ENCODE results near the gene SPATA31E1.

Gene SPATA31E1

DNA sequence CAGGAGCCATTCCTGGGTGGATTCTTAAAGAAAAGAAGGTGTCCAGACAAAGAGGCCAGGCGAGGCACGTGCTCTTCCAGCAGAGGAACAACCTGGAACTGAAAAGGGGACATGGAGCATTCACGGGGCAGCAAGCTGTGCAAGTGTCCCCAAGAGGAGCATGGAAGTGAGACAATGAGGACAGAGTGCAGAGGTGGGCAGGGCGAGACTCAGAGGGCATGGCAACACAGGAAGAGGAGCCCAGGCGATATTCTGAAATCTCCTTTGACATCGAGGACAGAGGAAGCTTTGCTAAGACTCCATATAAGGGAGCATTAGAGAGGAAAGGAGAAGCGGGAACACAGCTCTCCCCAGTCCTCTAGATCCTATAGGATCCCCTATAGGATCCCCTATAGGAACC is 29.4 kb upstream of the SPATA31E1 start:
- Histone ChIP-seq H3K4me3 (ENCODE audit: low read depth in 1 of 2, low read length in 2 of 2) (no peak overlapping the region), H3K36me3 (ENCODE audit: control insufficient read depth in 1 of 2, insufficient read depth in 2 of 2, low read length in 2 of 2) (no peaks in the 10 kb centered on the region), H3K27ac (ENCODE audit: low read length) (no peak overlapping the region), H3K9me3 (ENCODE audit: control insufficient read depth in 1 of 2, low read length in 2 of 2) (no peaks in the 10 kb centered on the region), H3K27me3 (ENCODE audit: low read depth, low read length) (no peaks in the 10 kb centered on the region), H3K4me1 (ENCODE audit: control insufficient read depth in 1 of 2, insufficient read depth in 2 of 2, low read length in 2 of 2) (no peaks in the 10 kb centered on the region)

DNA sequence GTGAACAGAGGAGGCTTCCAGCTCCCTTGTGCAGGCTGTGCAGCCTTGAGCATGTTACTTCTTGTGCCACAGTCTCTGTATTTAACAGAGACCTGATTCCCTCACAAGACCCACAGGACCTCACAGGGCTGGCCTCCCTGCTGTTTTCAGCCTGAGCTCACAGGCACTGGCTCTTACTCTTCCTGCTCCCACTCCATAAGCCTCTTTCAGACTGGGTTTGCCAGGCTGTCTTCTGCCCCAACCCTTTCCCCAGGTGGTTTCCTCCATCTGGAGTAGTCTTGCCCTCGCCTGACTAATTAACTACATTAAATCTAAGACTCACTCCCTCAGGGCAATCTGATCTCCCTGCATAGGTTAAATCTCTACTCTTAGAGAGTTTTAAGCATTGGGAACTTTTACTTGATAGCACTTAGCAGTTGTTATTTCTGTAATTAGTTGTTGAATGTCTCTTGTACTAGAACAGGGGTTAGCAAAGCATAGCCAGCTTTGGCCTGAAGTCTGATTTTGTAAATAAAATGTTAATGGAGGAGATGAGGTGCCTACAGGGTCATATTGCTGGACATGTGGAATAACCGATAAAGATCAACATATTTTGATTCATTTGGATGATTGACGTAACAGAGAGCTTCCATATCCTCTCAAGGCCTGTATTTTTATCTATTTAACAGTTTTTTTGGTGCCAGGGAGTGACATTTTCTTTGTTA is 28.6 kb upstream of the SPATA31E1 start:
- Histone ChIP-seq H3K4me1 (ENCODE audit: control insufficient read depth in 1 of 2, insufficient read depth in 2 of 2, low read length in 2 of 2) (no peaks in the 10 kb centered on the region), H3K27me3 (ENCODE audit: low read depth, low read length) (no peaks in the 10 kb centered on the region), H3K9me3 (ENCODE audit: control insufficient read depth in 1 of 2, low read length in 2 of 2) (no peaks in the 10 kb centered on the region), H3K4me3 (ENCODE audit: low read depth in 1 of 2, low read length in 2 of 2) (no peak overlapping the region), H3K36me3 (ENCODE audit: control insufficient read depth in 1 of 2, insufficient read depth in 2 of 2, low read length in 2 of 2) (no peaks in the 10 kb centered on the region), H3K27ac (ENCODE audit: low read length) (no peak overlapping the region)

DNA sequence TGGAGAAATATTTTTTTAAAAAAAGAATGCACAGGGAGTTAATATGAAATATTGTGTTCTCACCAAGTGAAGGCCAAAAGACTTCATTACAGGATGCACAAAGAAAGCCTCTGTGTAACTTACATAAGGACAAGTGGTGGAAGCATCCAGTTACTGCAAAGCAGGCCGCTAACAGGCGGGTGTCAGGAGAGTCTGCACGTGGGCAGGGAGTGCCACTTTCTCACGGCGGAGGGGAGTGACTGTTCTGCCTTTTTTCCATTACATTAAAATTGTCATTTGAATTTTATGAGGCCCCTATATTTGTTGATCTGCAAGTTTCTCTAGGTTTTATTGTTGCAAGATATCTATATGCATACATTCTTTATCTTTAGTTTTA is 28.1 kb upstream of the SPATA31E1 start:
- no peak overlapping the region for H3K27ac ChIP-seq (ENCODE audit: low read length)
- no peak overlapping the region for H3K4me3 ChIP-seq (ENCODE audit: low read depth in 1 of 2, low read length in 2 of 2)
- no peaks in the 10 kb centered on the region for H3K9me3 ChIP-seq (ENCODE audit: control insufficient read depth in 1 of 2, low read length in 2 of 2)
- no peaks in the 10 kb centered on the region for H3K36me3 ChIP-seq (ENCODE audit: control insufficient read depth in 1 of 2, insufficient read depth in 2 of 2, low read length in 2 of 2)
- H3K27me3 ChIP-seq (ENCODE audit: low read depth, low read length) = no peaks in the 10 kb centered on the region
- no peaks in the 10 kb centered on the region for H3K4me1 ChIP-seq (ENCODE audit: control insufficient read depth in 1 of 2, insufficient read depth in 2 of 2, low read length in 2 of 2)

DNA sequence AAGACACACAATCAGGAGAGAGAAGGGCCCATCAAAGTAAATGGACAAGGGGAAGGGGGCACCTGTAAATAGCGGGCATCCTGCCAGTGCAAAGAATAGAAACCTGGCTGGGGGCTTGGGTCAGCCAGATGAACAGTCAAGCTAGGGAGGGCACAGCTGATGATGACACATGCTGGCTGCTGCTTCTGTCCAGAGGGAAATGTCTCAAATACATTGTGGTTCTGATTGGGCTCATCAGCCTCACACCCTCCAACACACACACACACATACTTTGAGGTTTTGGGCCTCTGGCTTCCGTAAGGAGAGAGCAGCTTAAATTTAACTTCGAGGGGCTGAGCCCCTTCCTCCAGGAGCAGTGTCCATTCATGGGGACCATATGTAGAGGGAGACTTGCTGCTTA is 27.6 kb upstream of the SPATA31E1 start:
- H3K4me1 ChIP-seq (ENCODE audit: control insufficient read depth in 1 of 2, insufficient read depth in 2 of 2, low read length in 2 of 2) = no peaks in the 10 kb centered on the region
- H3K9me3 ChIP-seq (ENCODE audit: control insufficient read depth in 1 of 2, low read length in 2 of 2) = no peaks in the 10 kb centered on the region
- H3K27ac ChIP-seq (ENCODE audit: low read length) = no peak overlapping the region
- no peaks in the 10 kb centered on the region for H3K27me3 ChIP-seq (ENCODE audit: low read depth, low read length)
- no peaks in the 10 kb centered on the region for H3K36me3 ChIP-seq (ENCODE audit: control insufficient read depth in 1 of 2, insufficient read depth in 2 of 2, low read length in 2 of 2)
- no peak overlapping the region for H3K4me3 ChIP-seq (ENCODE audit: low read depth in 1 of 2, low read length in 2 of 2)

DNA sequence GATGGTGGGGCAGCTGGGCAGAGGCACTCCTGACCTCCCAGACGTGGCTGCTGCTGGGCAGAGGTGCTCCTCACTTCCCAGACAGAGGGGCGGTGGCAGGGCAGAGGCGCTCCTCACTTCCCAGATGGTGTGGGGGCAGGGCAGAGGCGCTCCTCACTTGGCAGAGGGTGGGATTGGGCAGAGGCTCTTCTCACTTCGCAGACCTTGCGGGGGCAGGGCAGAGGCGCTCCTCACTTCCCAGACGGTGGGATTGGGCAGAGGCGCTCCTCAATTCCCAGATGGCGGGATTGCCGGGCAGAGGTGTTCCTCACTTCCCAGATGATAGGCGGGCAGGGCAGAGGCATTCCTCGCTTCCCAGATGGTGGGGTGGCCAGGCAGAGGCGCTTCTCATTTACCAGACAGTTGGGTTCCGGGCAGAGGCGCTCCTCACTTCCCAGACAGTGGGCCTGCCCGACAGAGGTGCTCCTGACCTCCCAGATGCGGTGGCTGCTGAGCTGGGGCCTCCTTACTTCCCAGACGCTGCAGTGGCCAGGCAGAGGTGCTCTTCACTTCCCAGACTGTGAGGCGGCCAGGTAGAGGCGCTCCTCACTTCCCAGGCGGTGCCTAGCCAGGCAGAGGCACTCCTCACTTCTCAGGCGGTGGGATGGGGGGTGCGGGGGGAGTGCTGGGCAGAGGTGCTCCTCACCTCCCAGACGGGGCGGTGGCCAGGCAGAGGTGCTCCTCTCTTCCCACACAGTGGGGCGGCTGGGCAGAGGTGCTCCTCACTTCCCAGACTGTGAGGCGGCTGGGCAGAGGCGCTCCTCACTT is 25.3 kb upstream of the SPATA31E1 start:
- Histone ChIP-seq H3K4me3 (ENCODE audit: low read depth in 1 of 2, low read length in 2 of 2) (no peak overlapping the region), H3K27me3 (ENCODE audit: low read depth, low read length) (no peaks in the 10 kb centered on the region), H3K4me1 (ENCODE audit: control insufficient read depth in 1 of 2, insufficient read depth in 2 of 2, low read length in 2 of 2) (no peaks in the 10 kb centered on the region)

DNA sequence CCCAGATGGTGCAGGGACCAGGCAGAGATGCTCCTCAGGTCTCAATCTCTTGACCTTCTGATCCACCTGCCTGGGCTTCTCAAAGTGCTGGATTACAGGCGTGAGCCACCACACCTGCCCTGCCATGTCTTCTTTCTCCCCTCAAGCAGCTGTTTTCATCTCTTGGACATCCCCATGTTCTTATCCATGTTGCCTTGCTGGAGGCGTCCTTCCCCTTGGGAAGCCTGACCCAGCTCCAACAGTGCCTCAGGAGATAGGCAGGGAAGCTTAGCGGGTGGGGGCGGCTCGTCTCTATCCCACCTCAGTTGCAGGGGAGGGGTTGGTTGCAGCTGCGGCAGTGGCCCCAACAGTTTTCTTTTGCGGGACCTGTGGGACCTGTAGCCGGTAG is 24.7 kb upstream of the SPATA31E1 start:
- Histone ChIP-seq H3K4me1 (ENCODE audit: control insufficient read depth in 1 of 2, insufficient read depth in 2 of 2, low read length in 2 of 2) (no peaks in the 10 kb centered on the region), H3K4me3 (ENCODE audit: low read depth in 1 of 2, low read length in 2 of 2) (no peak overlapping the region), H3K27me3 (ENCODE audit: low read depth, low read length) (no peaks in the 10 kb centered on the region), H3K9me3 (ENCODE audit: control insufficient read depth in 1 of 2, low read length in 2 of 2) (peaks cover 0 to 7% of the 10 kb centered on the region in 2 donors), H3K27ac (ENCODE audit: low read length) (no peak overlapping the region), H3K36me3 (ENCODE audit: control insufficient read depth in 1 of 2, insufficient read depth in 2 of 2, low read length in 2 of 2) (no peaks in the 10 kb centered on the region)

More for the DNA sequence above, 25.3 kb upstream of the SPATA31E1 start:
- Histone ChIP-seq H3K9me3 (ENCODE audit: control insufficient read depth in 1 of 2, low read length in 2 of 2) (peaks cover 0 to 7% of the 10 kb centered on the region in 2 donors), H3K27ac (ENCODE audit: low read length) (no peak overlapping the region), H3K36me3 (ENCODE audit: control insufficient read depth in 1 of 2, insufficient read depth in 2 of 2, low read length in 2 of 2) (no peaks in the 10 kb centered on the region)

DNA sequence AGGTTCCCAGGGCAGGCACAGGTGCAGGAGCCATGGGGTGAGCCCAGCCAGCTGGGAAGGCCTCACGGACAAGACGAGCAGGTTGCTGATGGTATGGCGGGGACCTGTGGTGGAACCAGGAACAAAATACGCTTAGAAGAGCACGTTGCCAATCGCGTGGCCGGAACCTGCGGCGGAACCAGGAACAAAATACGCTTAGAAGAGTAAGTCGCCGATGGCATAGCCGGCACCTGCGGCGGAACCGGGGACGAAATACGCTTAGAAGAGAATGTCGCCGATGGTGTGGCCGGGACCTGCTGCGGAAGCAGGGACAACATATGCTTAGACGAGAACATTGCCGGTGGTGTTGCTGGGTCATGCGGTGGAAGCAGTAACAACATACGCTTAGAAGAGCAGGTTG is 23.5 kb upstream of the SPATA31E1 start:
- no peaks in the 10 kb centered on the region for H3K4me1 ChIP-seq (ENCODE audit: control insufficient read depth in 1 of 2, insufficient read depth in 2 of 2, low read length in 2 of 2)
- H3K36me3 ChIP-seq (ENCODE audit: control insufficient read depth in 1 of 2, insufficient read depth in 2 of 2, low read length in 2 of 2) = no peaks in the 10 kb centered on the region
- H3K4me3 ChIP-seq (ENCODE audit: low read depth in 1 of 2, low read length in 2 of 2) = no peak overlapping the region
- H3K9me3 ChIP-seq (ENCODE audit: control insufficient read depth in 1 of 2, low read length in 2 of 2) = peaks cover 0 to 7% of the 10 kb centered on the region in 2 donors
- H3K27me3 ChIP-seq (ENCODE audit: low read depth, low read length) = no peaks in the 10 kb centered on the region
- no peak overlapping the region for H3K27ac ChIP-seq (ENCODE audit: low read length)

DNA sequence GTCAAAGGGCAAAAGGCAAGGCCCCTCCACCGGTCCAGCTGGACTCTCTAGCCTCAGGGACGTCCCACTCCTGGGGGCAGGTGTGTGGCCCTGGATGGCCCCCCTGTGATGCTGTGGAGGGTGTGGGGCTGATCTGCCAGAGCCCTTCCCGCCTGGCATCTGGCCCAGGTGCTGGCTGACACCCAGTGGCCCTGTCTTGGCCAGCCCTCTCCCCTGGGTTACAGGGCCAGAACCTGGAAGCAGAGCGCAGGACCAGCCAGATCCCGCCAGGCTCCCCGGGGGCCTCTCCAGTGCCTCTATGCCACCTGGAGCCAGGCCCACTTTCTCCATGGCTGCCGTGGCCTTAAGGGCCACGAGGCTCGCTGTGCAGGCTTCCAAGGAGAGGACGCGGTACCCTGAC is 22.9 kb upstream of the SPATA31E1 start:
- Histone ChIP-seq H3K4me1 (ENCODE audit: control insufficient read depth in 1 of 2, insufficient read depth in 2 of 2, low read length in 2 of 2) (no peaks in the 10 kb centered on the region), H3K27me3 (ENCODE audit: low read depth, low read length) (no peaks in the 10 kb centered on the region), H3K9me3 (ENCODE audit: control insufficient read depth in 1 of 2, low read length in 2 of 2) (peaks cover 0 to 7% of the 10 kb centered on the region in 2 donors), H3K4me3 (ENCODE audit: low read depth in 1 of 2, low read length in 2 of 2) (no peak overlapping the region), H3K36me3 (ENCODE audit: control insufficient read depth in 1 of 2, insufficient read depth in 2 of 2, low read length in 2 of 2) (no peaks in the 10 kb centered on the region), H3K27ac (ENCODE audit: low read length) (no peak overlapping the region)

DNA sequence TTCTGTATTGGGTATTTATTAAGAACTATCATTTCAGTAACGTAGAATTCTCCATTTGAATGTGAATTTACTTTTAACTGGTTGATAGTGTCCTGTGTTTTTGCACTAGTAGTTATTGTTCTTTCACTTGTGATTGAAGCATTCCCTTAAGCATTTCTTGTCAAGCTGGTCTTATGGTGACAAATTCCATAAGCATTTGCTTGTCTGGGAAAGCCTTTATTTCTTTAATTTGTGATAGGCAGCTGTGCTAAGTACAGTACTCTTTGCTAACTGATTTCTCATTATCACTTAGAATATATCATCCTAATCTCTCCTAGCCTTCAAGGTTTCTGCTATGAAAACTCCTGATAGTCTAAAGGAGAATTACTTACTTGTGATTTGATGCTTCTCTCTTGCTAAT is 21.3 kb upstream of the SPATA31E1 start:
- no peaks in the 10 kb centered on the region for H3K27me3 ChIP-seq (ENCODE audit: low read depth, low read length)
- H3K36me3 ChIP-seq (ENCODE audit: control insufficient read depth in 1 of 2, insufficient read depth in 2 of 2, low read length in 2 of 2) = no peaks in the 10 kb centered on the region
- no peak overlapping the region for H3K4me3 ChIP-seq (ENCODE audit: low read depth in 1 of 2, low read length in 2 of 2)
- peaks cover 0 to 7% of the 10 kb centered on the region in 2 donors for H3K9me3 ChIP-seq (ENCODE audit: control insufficient read depth in 1 of 2, low read length in 2 of 2)
- H3K27ac ChIP-seq (ENCODE audit: low read length) = no peak overlapping the region
- H3K4me1 ChIP-seq (ENCODE audit: control insufficient read depth in 1 of 2, insufficient read depth in 2 of 2, low read length in 2 of 2) = no peaks in the 10 kb centered on the region

DNA sequence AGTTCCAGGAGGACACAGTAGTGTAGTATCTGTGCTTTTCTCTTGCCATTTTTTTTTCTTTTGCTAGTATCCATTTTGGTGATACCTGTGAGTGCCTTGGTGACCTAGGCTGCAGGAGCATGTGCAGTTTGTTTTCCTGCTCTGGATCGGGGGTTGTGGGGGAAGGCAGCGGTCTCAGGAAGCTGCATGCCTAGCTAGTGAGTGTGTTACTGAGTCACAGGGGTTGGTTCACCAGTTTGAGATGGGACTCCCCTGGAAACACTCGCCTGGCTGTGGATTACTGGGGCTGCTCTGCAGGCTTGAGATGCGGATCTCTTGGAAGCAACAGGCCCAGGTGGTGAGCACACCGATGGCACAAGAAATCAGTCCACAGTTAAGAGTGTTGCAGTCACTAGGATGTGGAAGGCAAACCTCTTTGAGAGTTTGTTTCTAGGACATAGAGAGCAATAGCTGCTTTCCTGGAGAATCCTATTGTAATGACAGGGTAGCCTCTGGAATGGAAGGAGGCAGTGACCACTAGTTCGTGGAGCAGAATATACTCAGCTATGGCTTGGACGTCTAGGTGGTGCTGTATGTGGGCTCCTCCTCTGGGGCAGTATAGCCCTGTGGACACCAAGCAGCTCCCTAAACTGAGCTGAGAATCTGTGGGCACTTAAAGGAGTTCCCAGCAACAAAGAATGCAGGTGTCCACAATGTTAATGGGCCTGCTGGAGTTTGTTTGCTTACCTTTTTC is 20.0 kb upstream of the SPATA31E1 start:
- Histone ChIP-seq H3K4me3 (ENCODE audit: low read depth in 1 of 2, low read length in 2 of 2) (no peak overlapping the region), H3K36me3 (ENCODE audit: control insufficient read depth in 1 of 2, insufficient read depth in 2 of 2, low read length in 2 of 2) (no peaks in the 10 kb centered on the region), H3K9me3 (ENCODE audit: control insufficient read depth in 1 of 2, low read length in 2 of 2) (peaks cover 0 to 7% of the 10 kb centered on the region in 2 donors), H3K27me3 (ENCODE audit: low read depth, low read length) (no peaks in the 10 kb centered on the region), H3K27ac (ENCODE audit: low read length) (no peak overlapping the region), H3K4me1 (ENCODE audit: control insufficient read depth in 1 of 2, insufficient read depth in 2 of 2, low read length in 2 of 2) (no peaks in the 10 kb centered on the region)

DNA sequence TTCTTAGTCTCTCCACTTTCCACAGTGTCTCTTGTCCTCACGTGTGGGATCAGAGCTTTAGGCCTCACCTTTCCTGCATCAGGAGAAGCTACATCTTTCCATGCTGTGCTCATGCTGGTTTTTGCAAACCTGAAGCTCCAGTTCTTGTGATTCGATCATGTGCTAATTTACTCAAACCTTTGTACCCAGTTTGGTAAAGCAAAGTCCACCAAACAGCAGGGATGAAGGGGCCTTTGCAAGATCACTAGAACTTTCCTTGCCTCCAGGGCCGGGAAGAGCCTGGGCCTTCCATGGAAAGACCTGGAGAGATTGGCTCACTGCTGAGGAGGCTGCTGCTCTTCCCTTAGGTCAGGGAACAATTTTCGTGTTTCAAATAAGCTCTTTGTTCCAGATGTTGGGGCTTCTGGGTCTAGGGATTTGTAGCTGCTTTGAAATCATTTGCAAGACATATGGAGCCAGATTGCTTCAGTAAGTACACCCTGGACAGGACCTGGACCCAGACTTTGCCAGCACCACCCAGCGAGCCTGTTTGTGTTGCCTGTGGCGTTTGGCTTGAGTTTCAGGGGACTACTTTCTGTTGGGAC is 18.7 kb upstream of the SPATA31E1 start:
- H3K9me3 ChIP-seq (ENCODE audit: control insufficient read depth in 1 of 2, low read length in 2 of 2) = peaks cover 0 to 7% of the 10 kb centered on the region in 2 donors
- H3K36me3 ChIP-seq (ENCODE audit: control insufficient read depth in 1 of 2, insufficient read depth in 2 of 2, low read length in 2 of 2) = no peaks in the 10 kb centered on the region
- no peak overlapping the region for H3K4me3 ChIP-seq (ENCODE audit: low read depth in 1 of 2, low read length in 2 of 2)
- no peaks in the 10 kb centered on the region for H3K27me3 ChIP-seq (ENCODE audit: low read depth, low read length)
- H3K27ac ChIP-seq (ENCODE audit: low read length) = no peak overlapping the region
- H3K4me1 ChIP-seq (ENCODE audit: control insufficient read depth in 1 of 2, insufficient read depth in 2 of 2, low read length in 2 of 2) = no peaks in the 10 kb centered on the region

All from muscle layer of duodenum (tissue), 2 donors.